Measurements from ENCODE around the gene TRIM68.

The TRIM68 gene

GRCh38 chr11:4606231-4607015 is 1.6 kb downstream of the TRIM68 start:
- no peak for DNase-seq (ENCODE audit: low read depth in 2 of 2)

DNA sequence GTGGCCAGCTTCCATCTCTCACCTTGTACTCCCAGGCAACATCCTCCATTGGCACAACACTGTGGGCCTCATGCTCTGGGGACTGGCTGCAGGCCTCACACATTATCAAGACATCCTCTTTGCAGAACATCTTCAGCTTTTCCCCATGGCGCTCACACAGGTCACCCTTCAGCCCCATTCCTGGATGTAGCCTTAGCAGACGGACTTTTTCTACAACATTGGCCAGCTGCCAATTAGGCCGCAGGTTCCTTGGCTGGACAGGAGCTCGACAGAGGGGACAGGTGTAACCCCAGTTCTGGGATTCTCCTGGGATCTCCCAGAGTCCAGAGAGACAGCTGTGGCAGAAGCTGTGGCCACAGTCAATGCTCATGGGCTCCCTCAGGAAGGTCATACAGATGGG is 3.0 kb downstream of the TRIM68 start:
- no peak for DNase-seq (ENCODE audit: low read depth in 2 of 2)

GRCh38 chr11:4593739-4594138 is 14.3 kb downstream of the TRIM68 start, which contains the start of gene OR52I1:
OR52I1 (plus strand) TSS chr11:4594039; CDS start chr11:4594039, 0 bp downstream.
- no peak for DNase-seq (ENCODE audit: low read depth in 2 of 2)

DNA sequence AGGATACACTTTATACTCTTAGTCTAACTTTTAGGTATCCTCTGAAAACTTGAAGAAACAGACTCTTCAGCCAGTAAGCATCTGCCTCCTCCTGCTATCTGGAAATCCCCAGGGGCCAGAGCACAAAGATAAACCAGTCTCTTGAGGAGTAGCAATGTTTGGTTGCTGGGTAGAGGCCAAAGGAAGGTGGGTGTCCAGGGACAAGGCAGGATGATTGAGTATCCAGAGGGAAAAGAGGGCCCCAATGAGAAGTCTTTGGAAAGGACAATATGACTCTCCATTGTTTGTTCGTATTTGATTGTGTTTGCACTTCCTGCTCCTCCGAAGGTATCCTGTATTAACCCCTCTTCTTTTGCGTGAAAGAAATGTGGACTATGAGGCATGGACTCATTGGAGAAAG is 19.0 kb downstream of the TRIM68 start:
- no peak for DNase-seq (ENCODE audit: low read depth in 2 of 2)

- no peak for DNase-seq (ENCODE audit: low read depth in 2 of 2)
These were observed 26.6 kb downstream of the TRIM68 start, which contains the start of gene OR52I2 for GRCh38 chr11:4581443-4581842. OR52I2 (plus strand) TSS chr11:4581743.

- DNase-seq (ENCODE audit: low read depth in 2 of 2) = no peak
These were observed 27.9 kb downstream of the TRIM68 start for GRCh38 chr11:4580124-4580523.

DNA sequence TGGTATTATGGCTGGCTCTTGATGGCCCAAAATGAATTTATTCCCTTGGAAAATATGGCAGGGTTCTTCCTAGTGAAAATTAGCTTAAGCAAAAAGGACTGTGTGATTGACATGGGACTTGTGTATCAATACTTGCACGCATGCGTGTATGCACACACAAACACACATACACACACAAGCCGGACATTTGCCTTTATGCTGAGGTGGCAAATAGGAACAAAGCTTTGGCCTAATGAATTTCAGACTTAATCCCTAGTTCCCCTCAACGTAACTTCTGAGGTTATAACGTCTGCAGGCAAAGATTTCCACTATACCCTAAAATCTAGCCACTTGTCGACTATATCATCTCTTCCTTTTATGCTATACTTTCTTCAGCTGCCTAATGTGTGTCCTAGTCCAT is 29.4 kb downstream of the TRIM68 start:
- DNase-seq (ENCODE audit: low read depth in 2 of 2) = no peak

DNA sequence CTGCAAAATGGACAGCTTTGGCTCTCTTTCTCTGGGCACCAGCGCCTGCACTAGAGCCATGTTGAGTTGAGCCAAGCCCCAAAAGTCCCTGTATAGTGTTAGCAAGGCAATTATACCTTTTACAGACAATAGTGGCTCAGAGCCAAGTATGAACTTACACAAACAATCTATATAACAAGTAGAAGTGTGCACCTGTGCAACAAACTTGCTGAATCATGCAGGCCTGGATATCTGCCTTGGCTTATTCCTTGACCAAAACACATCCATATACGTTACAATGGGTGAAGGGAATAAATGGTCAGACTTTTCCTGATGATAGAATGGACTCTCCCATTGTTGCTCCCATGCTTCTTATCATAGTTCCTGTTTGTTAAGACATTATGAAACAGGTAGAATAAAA is 30.3 kb downstream of the TRIM68 start:
- DNase-seq (ENCODE audit: low read depth in 2 of 2) = no peak

GRCh38 chr11:4576880-4577279 is 31.2 kb downstream of the TRIM68 start:
- no peak for DNase-seq (ENCODE audit: low read depth in 2 of 2)

- DNase-seq (ENCODE audit: low read depth in 2 of 2) = no peak
These were observed 39.0 kb downstream of the TRIM68 start for GRCh38 chr11:4569075-4569474.

DNA sequence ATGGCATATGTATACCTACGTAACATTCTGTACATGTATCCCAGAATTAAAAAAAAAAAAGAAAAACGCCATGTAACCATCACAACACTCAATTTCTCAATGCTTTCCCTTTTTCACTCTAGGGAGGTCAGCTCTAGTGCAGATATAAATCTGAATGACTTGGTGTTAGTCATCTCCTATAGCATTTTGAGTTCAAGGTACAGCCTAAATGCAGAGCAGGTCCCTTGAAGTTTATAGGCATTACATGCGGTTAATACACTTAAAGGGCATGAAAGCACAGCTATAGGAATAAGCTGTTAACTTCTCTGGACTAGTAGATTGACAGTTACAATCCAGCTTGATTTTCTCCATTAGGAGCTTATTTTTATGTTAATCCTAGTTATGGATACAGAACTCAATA is 42.7 kb downstream of the TRIM68 start:
- no peak for DNase-seq (ENCODE audit: low read depth in 2 of 2)

DNA sequence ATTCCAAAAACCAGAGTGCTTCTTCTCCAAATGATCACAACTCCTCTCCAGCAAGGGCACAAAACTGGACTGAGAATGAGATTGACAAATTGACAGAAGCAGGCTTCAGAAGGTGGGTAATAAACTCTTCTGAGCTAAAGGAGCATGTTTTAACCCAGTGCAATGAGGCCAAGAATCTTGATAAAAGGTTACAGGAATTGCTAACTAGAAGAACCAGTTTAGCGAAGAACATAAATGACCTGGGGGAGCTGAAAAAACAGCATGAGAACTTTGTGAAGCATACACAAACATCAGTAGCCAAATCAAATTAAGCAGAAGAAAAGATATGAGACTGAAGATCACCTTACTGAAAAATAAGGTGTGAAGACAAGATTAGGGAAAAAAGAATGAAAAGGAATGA is 47.6 kb downstream of the TRIM68 start:
- no peak for DNase-seq (ENCODE audit: low read depth in 2 of 2)

- DNase-seq (ENCODE audit: low read depth in 2 of 2) = no peak
These were observed 48.2 kb downstream of the TRIM68 start for GRCh38 chr11:4559527-4560440.

- DNase-seq (ENCODE audit: low read depth in 2 of 2) = no peak
These were observed 56.6 kb downstream of the TRIM68 start for GRCh38 chr11:4551346-4551979.

All from stimulated activated CD4-positive, alpha-beta T cell treated with anti-CD3 and anti-CD28 coated beads, Interleukin-1b, Interleukin-23, amount 100 ng/mL, for 1 hour (primary cell).